HUES64 (cell line): ENCODE results near the gene ABCA4.

Experiments used
- H3K27ac ChIP-seq: 2 replicates; pipeline ENCODE4 v1.7.0; 2013; ENCODE audit warnings: low read depth, low read length, inconsistent platforms
- H3K27me3 ChIP-seq: 2 replicates; pipeline ENCODE4 v1.6.1; 2013; ENCODE audit warnings: mild to moderate bottlenecking, low read length; ENCODE audit not compliant: insufficient read depth
- H3K36me3 ChIP-seq: 2 replicates; pipeline ENCODE4 v1.6.1; 2013; ENCODE audit warnings: mild to moderate bottlenecking, low read length; ENCODE audit not compliant: insufficient read depth
- H3K4me1 ChIP-seq: 2 replicates; pipeline ENCODE4 v1.6.1; 2013; ENCODE audit warnings: mild to moderate bottlenecking, low read length, moderate library complexity; ENCODE audit not compliant: insufficient read depth
- H3K4me3 ChIP-seq: 2 replicates; pipeline ENCODE4 v1.5.1; 2013; ENCODE audit warnings: mild to moderate bottlenecking, low read length, moderate library complexity
- H3K9ac ChIP-seq: 2 replicates; pipeline ENCODE4 v1.6.1; 2013; ENCODE audit warnings: mild to moderate bottlenecking, low read depth, low read length
- H3K9me3 ChIP-seq: 2 replicates; pipeline ENCODE4 v1.6.1; 2013; ENCODE audit warnings: low read depth, low read length; ENCODE audit not compliant: insufficient read depth
- WGBS: fragments of 150-250, 120-280 bp; methylation state at CpG from one replicate; pipeline ENCODE4 v1.1.7; 2013; ENCODE audit warnings: missing lambda C conversion rate; 5-methylcytosine and 5-hydroxymethylcytosine counted together

ABCA4 gene

GRCh38 chr1:94113589-94114226 is 7.2 kb downstream of the ABCA4 start:
- Histone ChIP-seq H3K9me3 (no peaks in the 10 kb centered on the region), H3K27me3 (peaks cover 16% of the 10 kb centered on the region), H3K4me1 (peaks cover 36% of the 10 kb centered on the region), H3K4me3 (no peak overlapping the region), H3K36me3 (no peaks in the 10 kb centered on the region), H3K27ac (no peak overlapping the region), H3K9ac (no peak overlapping the region)
- WGBS = 27% methylated on average over 2 of the region's 2 CpGs

DNA sequence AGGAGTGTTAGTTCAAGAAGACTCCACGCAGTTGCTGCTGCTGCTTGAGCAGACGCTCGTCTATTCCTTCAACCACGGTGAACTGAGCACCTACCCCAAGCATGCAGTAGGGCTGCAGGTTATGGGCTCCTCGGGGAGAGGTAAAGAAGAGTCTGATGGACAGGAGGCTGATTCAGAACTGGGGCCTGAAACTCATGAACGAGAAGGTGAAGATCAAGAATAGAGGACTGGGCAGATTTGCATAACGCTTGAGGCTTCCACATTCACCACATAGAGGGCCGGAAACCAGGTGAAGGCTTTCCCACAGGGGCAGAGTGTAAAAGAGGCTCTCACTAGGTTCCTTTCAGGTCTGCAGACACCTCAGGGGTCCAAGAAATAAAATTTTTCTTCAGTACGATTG is 9.1 kb downstream of the ABCA4 start:
- Histone ChIP-seq H3K9ac (no peak overlapping the region), H3K27me3 (peaks cover 16% of the 10 kb centered on the region), H3K27ac (no peak overlapping the region), H3K4me1 (peaks cover 28% of the 10 kb centered on the region), H3K36me3 (no peaks in the 10 kb centered on the region), H3K4me3 (no peak overlapping the region), H3K9me3 (no peaks in the 10 kb centered on the region)
- WGBS = 81% methylated on average over 9 of the region's 9 CpGs

DNA sequence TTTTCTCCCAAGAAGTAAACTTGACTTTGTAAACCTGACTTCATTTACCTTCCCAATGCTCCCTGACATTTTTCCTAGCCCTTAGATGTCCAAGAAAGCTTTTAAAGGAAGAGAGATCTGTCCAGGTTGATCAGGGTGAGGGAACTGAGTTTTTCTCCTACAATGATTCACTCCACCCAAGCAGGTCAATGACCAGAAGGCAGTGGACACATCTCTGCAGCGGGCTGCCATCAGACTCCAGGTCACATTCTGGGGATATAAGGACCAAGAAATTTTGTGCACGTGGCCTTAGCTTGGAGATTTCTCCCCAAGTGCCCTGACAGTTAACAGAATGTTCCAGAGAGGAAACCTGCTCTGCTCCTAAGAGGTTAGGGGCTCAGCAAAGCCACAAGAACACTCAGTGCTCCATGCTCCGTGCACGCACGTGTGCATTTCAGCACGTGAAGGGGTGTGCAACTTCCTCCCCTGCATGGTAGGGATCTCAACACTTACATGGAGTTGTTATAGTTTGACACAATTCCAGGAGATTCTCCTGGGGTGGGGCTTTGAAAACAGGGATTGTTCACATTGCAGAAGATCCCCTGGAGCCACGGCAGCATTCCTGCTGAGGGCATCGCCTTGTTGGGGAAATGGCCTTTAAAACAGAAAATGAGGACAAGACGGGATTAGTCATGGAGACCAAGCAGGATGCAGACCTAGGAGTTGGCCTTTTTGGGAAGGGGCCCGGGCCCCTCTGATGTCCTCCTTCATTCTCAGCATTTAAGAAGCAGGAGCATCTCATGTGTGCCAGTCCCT is 9.8 kb downstream of the ABCA4 start:
- Histone ChIP-seq H3K36me3 (no peaks in the 10 kb centered on the region), H3K27me3 (peaks cover 16% of the 10 kb centered on the region), H3K9me3 (no peaks in the 10 kb centered on the region), H3K4me3 (no peak overlapping the region), H3K27ac (no peak overlapping the region), H3K4me1 (peaks cover 25% of the 10 kb centered on the region), H3K9ac (no peak overlapping the region)
- WGBS = 90% methylated on average over 10 of the region's 10 CpGs

DNA sequence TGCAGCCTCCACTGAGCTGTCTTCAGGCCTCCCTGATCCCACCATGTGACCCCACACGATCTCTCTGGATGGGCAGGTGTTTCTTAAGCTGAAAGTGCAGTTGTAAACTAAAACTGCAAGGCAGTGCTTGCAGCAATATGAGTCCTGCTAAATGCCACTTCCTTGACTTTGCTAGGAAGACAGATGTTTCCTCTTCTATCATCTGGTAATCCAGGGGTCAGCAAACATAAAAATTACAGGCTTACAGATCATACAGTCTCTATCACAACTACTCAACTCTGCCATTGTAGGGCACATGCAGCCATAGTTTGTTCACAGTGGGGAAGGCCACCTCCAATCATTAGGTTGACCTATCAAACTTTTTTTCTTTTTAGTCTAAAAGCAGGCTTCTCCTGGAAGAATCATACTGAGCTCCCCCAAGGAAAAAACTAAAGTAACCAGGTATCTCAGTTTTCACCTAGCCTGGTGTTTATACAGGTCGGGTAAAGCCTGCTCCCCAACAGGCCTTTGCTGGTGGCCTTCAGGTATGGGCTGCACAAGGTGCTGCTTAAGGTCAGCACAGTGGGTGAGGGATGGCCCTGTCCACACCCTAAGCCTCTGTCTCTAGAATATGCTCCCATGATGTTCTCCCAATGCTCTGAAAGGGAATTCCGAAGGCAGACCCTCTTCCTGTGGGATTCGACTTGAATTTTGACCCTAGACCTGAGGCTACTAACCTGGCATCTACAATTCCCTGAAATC is 10.8 kb downstream of the ABCA4 start:
- whole genome bisulfite sequencing = 96% methylated on average over 4 of the region's 4 CpGs
- Histone ChIP-seq H3K27me3 (peaks cover 6% of the 10 kb centered on the region), H3K9ac (no peak overlapping the region), H3K27ac (no peak overlapping the region), H3K4me1 (peaks cover 31% of the 10 kb centered on the region), H3K4me3 (no peak overlapping the region), H3K9me3 (no peaks in the 10 kb centered on the region), H3K36me3 (no peaks in the 10 kb centered on the region)

DNA sequence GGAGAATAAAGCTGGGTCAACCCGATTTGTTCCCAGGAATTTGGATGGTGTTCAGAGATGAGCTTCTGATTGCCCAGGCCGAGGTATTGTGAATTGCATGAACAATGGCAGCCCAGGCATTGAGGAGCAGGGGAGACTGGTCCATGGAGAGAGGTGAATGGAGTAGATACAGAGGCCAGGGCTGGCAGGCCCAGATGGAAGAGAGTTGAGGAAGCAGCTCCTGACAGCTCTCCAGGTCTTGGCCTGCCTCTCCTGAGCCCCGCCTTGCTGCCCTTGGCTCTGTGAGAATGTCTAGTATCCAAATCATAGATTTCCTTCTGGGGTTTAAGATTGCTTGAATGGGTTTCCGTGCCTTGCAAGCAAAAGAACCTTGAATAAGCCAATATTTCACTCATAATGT is 11.5 kb downstream of the ABCA4 start:
- WGBS = 92% methylated on average over 4 of the region's 4 CpGs
- Histone ChIP-seq H3K27me3 (no peaks in the 10 kb centered on the region; the same call in 1 of the 2 replicates), H3K36me3 (no peaks in the 10 kb centered on the region), H3K9me3 (no peaks in the 10 kb centered on the region), H3K4me1 (peaks cover 37% of the 10 kb centered on the region), H3K9ac (no peak overlapping the region), H3K27ac (no peak overlapping the region), H3K4me3 (no peak overlapping the region)

GRCh38 chr1:94107141-94107540 is 13.8 kb downstream of the ABCA4 start:
- Histone ChIP-seq H3K4me3 (no peak overlapping the region), H3K9me3 (no peaks in the 10 kb centered on the region), H3K9ac (no peak overlapping the region), H3K27ac (no peak overlapping the region), H3K27me3 (no peaks in the 10 kb centered on the region), H3K36me3 (no peaks in the 10 kb centered on the region), H3K4me1 (peaks cover 21% of the 10 kb centered on the region)
- WGBS = 91% methylated on average over 6 of the region's 6 CpGs

GRCh38 chr1:94106716-94107115 is 14.2 kb downstream of the ABCA4 start:
- no peak overlapping the region for H3K9ac ChIP-seq
- no peaks in the 10 kb centered on the region for H3K9me3 ChIP-seq
- WGBS = 84% methylated on average over 8 of the region's 8 CpGs
- H3K4me1 ChIP-seq = peaks cover 20% of the 10 kb centered on the region
- no peaks in the 10 kb centered on the region for H3K27me3 ChIP-seq
- no peak overlapping the region for H3K27ac ChIP-seq
- no peak overlapping the region for H3K4me3 ChIP-seq
- no peaks in the 10 kb centered on the region for H3K36me3 ChIP-seq

GRCh38 chr1:94105957-94106529 is 14.9 kb downstream of the ABCA4 start:
- peaks cover 18% of the 10 kb centered on the region for H3K4me1 ChIP-seq
- H3K27ac ChIP-seq = no peak overlapping the region
- H3K36me3 ChIP-seq = no peaks in the 10 kb centered on the region
- no peaks in the 10 kb centered on the region for H3K27me3 ChIP-seq
- peak overlapping the region; percentile 17; the same call in 1 of the 2 replicates for H3K9ac ChIP-seq
- WGBS = 66% methylated on average over 9 of the region's 9 CpGs
- no peaks in the 10 kb centered on the region for H3K9me3 ChIP-seq
- H3K4me3 ChIP-seq = no peak overlapping the region

DNA sequence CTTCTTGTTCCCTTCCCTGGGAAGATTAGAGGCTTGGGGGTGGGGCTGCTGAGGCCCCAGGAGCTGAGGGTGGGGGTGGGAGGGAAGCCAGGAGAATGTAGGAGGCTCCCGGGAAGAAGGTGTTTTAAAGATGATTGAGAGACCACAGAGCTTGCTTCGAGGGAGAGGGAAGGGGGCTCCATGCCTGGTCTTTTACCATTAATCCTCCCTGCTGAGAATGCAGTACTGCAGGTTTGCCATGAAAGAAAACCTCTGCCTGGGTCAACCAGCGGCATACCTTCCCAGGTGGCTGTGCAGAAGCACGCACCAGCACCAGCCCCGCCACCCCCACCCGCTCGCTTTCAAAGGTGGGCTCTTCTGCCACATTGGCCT is 15.4 kb downstream of the ABCA4 start:
- 38% methylated on average over 7 of the region's 7 CpGs for WGBS
- H3K9me3 ChIP-seq = no peaks in the 10 kb centered on the region
- 0 out of 2 replicates have a peak overlapping the region, but pooled peaks have one; percentile 17 for H3K9ac ChIP-seq
- H3K4me3 ChIP-seq = no peak overlapping the region
- no peak overlapping the region for H3K27ac ChIP-seq
- H3K27me3 ChIP-seq = no peaks in the 10 kb centered on the region
- no peaks in the 10 kb centered on the region for H3K36me3 ChIP-seq
- H3K4me1 ChIP-seq = peaks cover 18% of the 10 kb centered on the region

DNA sequence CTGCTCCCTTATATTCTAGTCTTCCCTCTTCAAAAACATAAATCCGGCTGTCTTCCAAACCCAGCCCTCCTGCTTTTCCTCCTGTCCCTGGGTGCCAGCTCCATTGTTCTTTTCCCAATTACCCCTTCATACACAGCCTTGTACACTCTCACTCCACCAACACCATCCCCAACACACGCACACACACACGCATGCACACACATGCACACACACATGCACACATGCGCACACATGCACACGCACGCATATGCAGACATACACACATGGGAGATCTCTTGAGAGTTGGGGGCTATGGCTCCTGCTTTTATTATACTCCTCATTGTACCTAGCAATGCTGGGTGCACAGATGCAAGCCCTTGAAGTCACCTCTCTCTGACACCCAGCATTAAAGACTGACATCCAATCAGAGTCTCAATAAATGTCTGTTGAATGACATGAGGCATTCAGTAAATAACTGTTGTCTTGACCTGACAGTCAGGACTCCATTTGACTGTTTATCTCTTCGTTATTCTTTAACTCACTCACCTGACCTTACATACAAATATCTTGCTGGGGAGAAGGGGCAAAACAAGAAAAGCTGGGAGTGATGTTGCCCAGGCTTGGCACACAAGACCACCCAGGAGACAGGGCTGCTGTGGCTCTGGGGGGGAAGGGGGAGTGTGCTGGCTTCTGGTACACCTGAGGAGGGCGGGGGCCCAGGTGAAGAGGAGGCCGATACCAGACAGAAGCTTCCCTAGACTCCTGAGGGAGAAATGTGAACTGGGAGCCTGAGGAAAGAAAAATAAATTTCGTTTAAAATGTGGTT is 16.0 kb downstream of the ABCA4 start:
- H3K4me3 ChIP-seq = no peak overlapping the region
- H3K36me3 ChIP-seq = no peaks in the 10 kb centered on the region
- WGBS = 75% methylated on average over 9 of the region's 10 CpGs
- no peaks in the 10 kb centered on the region for H3K27me3 ChIP-seq
- H3K9ac ChIP-seq = no peak overlapping the region
- no peaks in the 10 kb centered on the region for H3K9me3 ChIP-seq
- H3K4me1 ChIP-seq = peaks cover 18% of the 10 kb centered on the region
- no peak overlapping the region for H3K27ac ChIP-seq
